ENCODE results near the gene RNF5.

DNA sequence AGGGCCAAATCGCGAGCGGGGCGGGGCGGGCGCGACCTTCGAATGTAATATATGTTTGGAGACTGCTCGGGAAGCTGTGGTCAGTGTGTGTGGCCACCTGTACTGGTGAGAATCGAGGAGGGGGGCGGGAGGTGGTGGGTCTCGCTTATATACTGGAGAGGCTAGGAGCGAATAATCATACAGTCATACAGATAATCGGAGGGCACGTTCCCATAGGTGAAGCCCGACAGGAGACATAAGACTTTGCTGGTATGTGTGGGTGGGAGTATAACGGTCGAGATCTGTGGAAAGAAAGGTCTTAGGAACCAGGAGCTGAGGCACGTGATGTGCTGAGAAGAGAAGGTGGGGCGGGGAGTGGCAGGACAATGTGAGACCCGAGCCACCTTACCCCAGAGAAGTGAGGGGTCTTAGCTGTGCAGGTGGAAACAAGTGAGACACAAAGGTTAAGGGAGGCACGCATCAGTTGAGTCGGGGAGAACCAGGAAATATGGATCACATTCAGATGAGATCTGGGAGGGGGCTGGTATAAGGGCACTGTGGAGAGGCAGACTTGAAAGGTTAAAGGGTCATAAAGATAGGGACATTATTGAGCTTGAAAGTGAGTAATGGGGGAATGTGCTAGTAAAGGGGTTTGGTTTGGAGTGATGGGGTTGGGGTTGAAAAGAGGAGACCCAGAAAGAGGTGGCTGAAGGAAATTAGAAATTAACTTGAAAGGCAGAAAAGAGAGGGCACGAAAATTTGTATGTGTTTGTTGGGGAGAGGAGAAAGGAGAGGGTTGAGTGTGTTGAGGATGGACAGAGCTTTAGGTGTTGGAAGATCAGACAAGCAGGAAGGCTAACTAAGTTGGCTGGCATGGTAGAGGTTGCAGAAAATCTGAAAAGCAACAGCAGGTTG lies 589 bp downstream of the RNF5 start:
- TF ChIP-seq, protein P1, sequence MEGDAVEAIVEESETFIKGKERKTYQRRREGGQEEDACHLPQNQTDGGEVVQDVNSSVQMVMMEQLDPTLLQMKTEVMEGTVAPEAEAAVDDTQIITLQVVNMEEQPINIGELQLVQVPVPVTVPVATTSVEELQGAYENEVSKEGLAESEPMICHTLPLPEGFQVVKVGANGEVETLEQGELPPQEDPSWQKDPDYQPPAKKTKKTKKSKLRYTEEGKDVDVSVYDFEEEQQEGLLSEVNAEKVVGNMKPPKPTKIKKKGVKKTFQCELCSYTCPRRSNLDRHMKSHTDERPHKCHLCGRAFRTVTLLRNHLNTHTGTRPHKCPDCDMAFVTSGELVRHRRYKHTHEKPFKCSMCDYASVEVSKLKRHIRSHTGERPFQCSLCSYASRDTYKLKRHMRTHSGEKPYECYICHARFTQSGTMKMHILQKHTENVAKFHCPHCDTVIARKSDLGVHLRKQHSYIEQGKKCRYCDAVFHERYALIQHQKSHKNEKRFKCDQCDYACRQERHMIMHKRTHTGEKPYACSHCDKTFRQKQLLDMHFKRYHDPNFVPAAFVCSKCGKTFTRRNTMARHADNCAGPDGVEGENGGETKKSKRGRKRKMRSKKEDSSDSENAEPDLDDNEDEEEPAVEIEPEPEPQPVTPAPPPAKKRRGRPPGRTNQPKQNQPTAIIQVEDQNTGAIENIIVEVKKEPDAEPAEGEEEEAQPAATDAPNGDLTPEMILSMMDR (IDR thresholded peaks at IDR 0.05) = no peak
- no peak for TF ChIP-seq POLR2A (IDR thresholded peaks at IDR 0.05)
- no peak for TF ChIP-seq POLR2AphosphoS5 (IDR thresholded peaks at IDR 0.05)
